Adipocyte (in vitro differentiated cells): ENCODE results near the gene ABCD1.
A peak's percentile ranks its signal among the peaks of the same experiment; 100 is the strongest.
"Not testable (repeated sequence)": the region's sequence is repeated elsewhere in the genome, so short reads cannot be mapped to it uniquely, and the experiment has no call there.

Experiments used
- DNase-seq: peaks from one replicate; pipeline ENCODE4 v3.0.0-alpha.2; 2015; ENCODE audit warnings: low read depth
- H3K27me3 ChIP-seq: replicated peaks from 2 replicates; pipeline ENCODE4 v1.7.0; 2013; ENCODE audit warnings: mild to moderate bottlenecking, low read length, moderate library complexity; ENCODE audit not compliant: control insufficient read depth, insufficient read depth
- H3K36me3 ChIP-seq: 2 replicates; pipeline ENCODE4 v1.7.0; 2013; ENCODE audit warnings: low read length, mild to moderate bottlenecking, moderate library complexity; ENCODE audit not compliant: control insufficient read depth, insufficient read depth, severe bottlenecking
- H3K4me1 ChIP-seq: 2 replicates; pipeline ENCODE4 v1.7.0; 2013; ENCODE audit warnings: mild to moderate bottlenecking, low read length, moderate library complexity; ENCODE audit not compliant: control insufficient read depth, insufficient read depth
- H3K4me3 ChIP-seq: 2 replicates; pipeline ENCODE4 v1.7.0; 2013; ENCODE audit warnings: mild to moderate bottlenecking, low read length, moderate library complexity
- H3K9ac ChIP-seq: 2 replicates; pipeline ENCODE4 v1.7.0; 2013; ENCODE audit warnings: mild to moderate bottlenecking, low read length, moderate library complexity
- H3K9me3 ChIP-seq: 2 replicates; pipeline ENCODE4 v1.7.0; 2013; ENCODE audit warnings: mild to moderate bottlenecking, low read length, moderate library complexity; ENCODE audit not compliant: control insufficient read depth

ABCD1 gene

GRCh38 chrX:153688911-153689590 is 35.6 kb upstream of the ABCD1 start:
- peak; percentile 67 for DNase-seq
- no peaks in the 10 kb centered on the region for H3K9me3 ChIP-seq
- peak overlapping the region; percentile 29 for H3K9ac ChIP-seq

GRCh38 chrX:153689654-153690465 is 34.8 kb upstream of the ABCD1 start:
- peaks cover 7% of the 10 kb centered on the region for H3K4me1 ChIP-seq
- H3K4me3 ChIP-seq, result peak overlapping the region; percentile 65
- H3K9ac ChIP-seq, result peak overlapping the region; percentile 29
- no peaks in the 10 kb centered on the region for H3K9me3 ChIP-seq
- no peaks in the 10 kb centered on the region for H3K27me3 ChIP-seq
- H3K36me3 ChIP-seq, result no peaks in the 10 kb centered on the region
- DNase-seq, result peak; percentile 8

More at GRCh38 chrX:153688911-153689590, 35.6 kb upstream of the ABCD1 start:
- H3K4me1 ChIP-seq, result peaks cover 7% of the 10 kb centered on the region
- H3K36me3 ChIP-seq, result no peaks in the 10 kb centered on the region
- H3K4me3 ChIP-seq, result peak overlapping the region; percentile 65
- H3K27me3 ChIP-seq, result no peaks in the 10 kb centered on the region

GRCh38 chrX:153690466-153690865 is 34.2 kb upstream of the ABCD1 start:
- H3K4me3 ChIP-seq, result no peak overlapping the region
- DNase-seq, result no peak
- H3K9ac ChIP-seq, result no peak overlapping the region
- H3K36me3 ChIP-seq, result no peaks in the 10 kb centered on the region
- H3K27me3 ChIP-seq, result no peaks in the 10 kb centered on the region
- H3K9me3 ChIP-seq, result no peaks in the 10 kb centered on the region
- H3K4me1 ChIP-seq, result peaks cover 7% of the 10 kb centered on the region

- H3K9ac ChIP-seq, H3K9me3 ChIP-seq, H3K4me3 ChIP-seq, H3K27me3 ChIP-seq, H3K36me3 ChIP-seq, DNase-seq, H3K4me1 ChIP-seq: not testable (repeated sequence)
Observed at GRCh38 chrX:153691032-153691827, 33.4 kb upstream of the ABCD1 start.

- Histone ChIP-seq H3K9me3 (no peaks in the 10 kb centered on the region), H3K4me1 (peaks cover 7% of the 10 kb centered on the region), H3K27me3 (no peaks in the 10 kb centered on the region), H3K9ac (no peak overlapping the region), H3K36me3 (no peaks in the 10 kb centered on the region), H3K4me3 (no peak overlapping the region)
- no peak for DNase-seq
Observed at GRCh38 chrX:153692003-153692402, 32.7 kb upstream of the ABCD1 start.

- Histone ChIP-seq H3K4me3 (no peak overlapping the region), H3K27me3 (peaks cover 4% of the 10 kb centered on the region), H3K9ac (no peak overlapping the region), H3K4me1 (peaks cover 7% of the 10 kb centered on the region), H3K36me3 (peaks cover 4% of the 10 kb centered on the region), H3K9me3 (no peaks in the 10 kb centered on the region)
- no peak for DNase-seq
Observed at GRCh38 chrX:153692611-153693156, 32.0 kb upstream of the ABCD1 start.

GRCh38 chrX:153693216-153694086 is 31.2 kb upstream of the ABCD1 start:
- H3K4me3 ChIP-seq, result no peak overlapping the region
- no peak overlapping the region for H3K9ac ChIP-seq
- DNase-seq, result no peak
- H3K27me3 ChIP-seq, result peaks cover 4% of the 10 kb centered on the region
- H3K36me3 ChIP-seq, result peaks cover 9% of the 10 kb centered on the region
- no peaks in the 10 kb centered on the region for H3K9me3 ChIP-seq
- H3K4me1 ChIP-seq, result peaks cover 7% of the 10 kb centered on the region

GRCh38 chrX:153694256-153694655 is 30.4 kb upstream of the ABCD1 start:
- H3K36me3 ChIP-seq, H3K4me1 ChIP-seq, H3K9ac ChIP-seq, H3K27me3 ChIP-seq, DNase-seq, H3K4me3 ChIP-seq, H3K9me3 ChIP-seq: not testable (repeated sequence)

GRCh38 chrX:153694687-153695270 is 29.9 kb upstream of the ABCD1 start:
- no peak for DNase-seq
- Histone ChIP-seq H3K9ac (no peak overlapping the region), H3K9me3 (no peaks in the 10 kb centered on the region), H3K4me3 (no peak overlapping the region), H3K4me1 (peaks cover 5% of the 10 kb centered on the region), H3K36me3 (peaks cover 9% of the 10 kb centered on the region), H3K27me3 (peaks cover 4% of the 10 kb centered on the region)

- Histone ChIP-seq H3K27me3 (peaks cover 4% of the 10 kb centered on the region), H3K9me3 (no peaks in the 10 kb centered on the region), H3K4me1 (no peaks in the 10 kb centered on the region), H3K36me3 (peaks cover 13% of the 10 kb centered on the region), H3K4me3 (no peak overlapping the region), H3K9ac (no peak overlapping the region)
- no peak for DNase-seq
Observed at GRCh38 chrX:153696100-153696499, 28.6 kb upstream of the ABCD1 start.
